Measurements from ENCODE around the gene CALHM4. TPM values are rescaled to one million over a fixed set of nuclear protein-coding genes. Genes with fewer than 3 reads are reported as not detected.

CALHM4 gene
- total and polyA plus RNA-seq, 2 of the 13 experiments (the other 11 are each of a cell fraction or from before 2014, with no cell fraction given), result not detected

GRCh38 chr6:116596815-116597214 is 43.3 kb downstream of the CALHM4 start (continued):
- TF ChIP-seq ZBTB3 (CRISPR knock-in tag; IDR thresholded peaks at IDR 0.05; ENCODE audit: borderline replicate concordance, low read depth) (no peak), ZNF883 (CRISPR knock-in tag; IDR thresholded peaks at IDR 0.05; ENCODE audit: not compliant biosample characterization) (no peak), SAP130 (CRISPR knock-in tag; IDR thresholded peaks at IDR 0.05; ENCODE audit: low read depth) (peak; percentile 48; the same call in 1 of the 2 replicates), FIP1L1 (IDR thresholded peaks at IDR 0.05; ENCODE audit: borderline replicate concordance, insufficient read depth, low read depth, low read length) (no peak), REST (IDR thresholded peaks at IDR 0.05; ENCODE audit: borderline replicate concordance in 1 of 2, low read depth in 1 of 2, low read length in 2 of 2) (peak; percentile 85 to 99), KLF12 (CRISPR knock-in tag; IDR thresholded peaks at IDR 0.05; ENCODE audit: borderline replicate concordance) (no peak), NPAS2 (CRISPR knock-in tag; IDR thresholded peaks at IDR 0.05; ENCODE audit: borderline replicate concordance) (no peak), NFKBIZ (CRISPR knock-in tag; IDR thresholded peaks at IDR 0.05) (0 out of 2 replicates have a peak, but pooled peaks have one; percentile 50), CHCHD3 (CRISPR knock-in tag; IDR thresholded peaks at IDR 0.05) (no peak), MIXL1 (CRISPR knock-in tag; IDR thresholded peaks at IDR 0.05) (peak; percentile 63; the same call in 1 of the 2 replicates), FOXJ3 (CRISPR knock-in tag; IDR thresholded peaks at IDR 0.05; ENCODE audit: borderline replicate concordance) (no peak), ZNF792 (CRISPR knock-in tag; IDR thresholded peaks at IDR 0.05) (peak; percentile 67; the same call in 1 of the 2 replicates), E2F5 (CRISPR knock-in tag; conservative IDR thresholded peaks at IDR 0.05) (0 out of 2 replicates have a peak, but pooled peaks have one; percentile 37), CENPBD1 (CRISPR knock-in tag; IDR thresholded peaks at IDR 0.05; ENCODE audit: borderline replicate concordance, low read depth) (no peak), TRAFD1 (CRISPR knock-in tag; IDR thresholded peaks at IDR 0.05; ENCODE audit: borderline replicate concordance) (no peak), NR3C1 (CRISPR knock-in tag; IDR thresholded peaks at IDR 0.05) (no peak), GABPA (IDR thresholded peaks at IDR 0.05; ENCODE audit: low read depth, low read length) (no peak), GABPA (CRISPR knock-in tag; IDR thresholded peaks at IDR 0.05; ENCODE audit: low read depth) (no peak), LRRFIP1 (CRISPR knock-in tag; conservative IDR thresholded peaks at IDR 0.05) (0 out of 2 replicates have a peak, but pooled peaks have one; percentile 72)
